ENCODE data around the gene TYROBP.

GRCh38 chr19:35898499-35898809 is 9.6 kb downstream of the TYROBP start:
- no peak for TF ChIP-seq CEBPB (IDR thresholded peaks at IDR 0.05)
- TF ChIP-seq POLR2A (IDR thresholded peaks at IDR 0.05; ENCODE audit: low read length), result no peak
- TF ChIP-seq, protein P1, sequence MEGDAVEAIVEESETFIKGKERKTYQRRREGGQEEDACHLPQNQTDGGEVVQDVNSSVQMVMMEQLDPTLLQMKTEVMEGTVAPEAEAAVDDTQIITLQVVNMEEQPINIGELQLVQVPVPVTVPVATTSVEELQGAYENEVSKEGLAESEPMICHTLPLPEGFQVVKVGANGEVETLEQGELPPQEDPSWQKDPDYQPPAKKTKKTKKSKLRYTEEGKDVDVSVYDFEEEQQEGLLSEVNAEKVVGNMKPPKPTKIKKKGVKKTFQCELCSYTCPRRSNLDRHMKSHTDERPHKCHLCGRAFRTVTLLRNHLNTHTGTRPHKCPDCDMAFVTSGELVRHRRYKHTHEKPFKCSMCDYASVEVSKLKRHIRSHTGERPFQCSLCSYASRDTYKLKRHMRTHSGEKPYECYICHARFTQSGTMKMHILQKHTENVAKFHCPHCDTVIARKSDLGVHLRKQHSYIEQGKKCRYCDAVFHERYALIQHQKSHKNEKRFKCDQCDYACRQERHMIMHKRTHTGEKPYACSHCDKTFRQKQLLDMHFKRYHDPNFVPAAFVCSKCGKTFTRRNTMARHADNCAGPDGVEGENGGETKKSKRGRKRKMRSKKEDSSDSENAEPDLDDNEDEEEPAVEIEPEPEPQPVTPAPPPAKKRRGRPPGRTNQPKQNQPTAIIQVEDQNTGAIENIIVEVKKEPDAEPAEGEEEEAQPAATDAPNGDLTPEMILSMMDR (IDR thresholded peaks at IDR 0.05), result no peak
- no peak for TF ChIP-seq EP300 (IDR thresholded peaks at IDR 0.05)
